T-helper 1 cell treated with Interleukin-12 subunit alpha and Interleukin-12 subunit beta and Interleukin-4 antibody, amounts not matched to agents 30 μg/mL and 1 μg/mL, for 36 hours (primary cell): ENCODE measurements around the gene FNDC4.
A peak's percentile ranks its signal among the peaks of the same experiment; 100 is the strongest.
"Not testable (repeated sequence)": the region's sequence is repeated elsewhere in the genome, so short reads cannot be mapped to it uniquely, and the experiment has no call there.

Experiments used
- H3K27ac Mint-ChIP-seq: one replicate; pipeline ENCODE4 v1.8.0; 2021; ENCODE audit warnings: mild to moderate bottlenecking, mixed read lengths
- H3K27me3 Mint-ChIP-seq: one replicate; pipeline ENCODE4 v1.8.0; 2021; ENCODE audit warnings: low read depth, mixed read lengths
- H3K36me3 Mint-ChIP-seq: one replicate; pipeline ENCODE4 v1.8.0; 2021; ENCODE audit warnings: low read depth, mixed read lengths
- H3K4me1 Mint-ChIP-seq: one replicate; pipeline ENCODE4 v1.8.0; 2021; ENCODE audit warnings: low read depth, mixed read lengths
- H3K4me3 Mint-ChIP-seq: one replicate; pipeline ENCODE4 v1.8.0; 2021; ENCODE audit warnings: mild to moderate bottlenecking, moderate library complexity, mixed read lengths
- H3K9me3 Mint-ChIP-seq: one replicate; pipeline ENCODE4 v1.8.0; 2021; ENCODE audit warnings: mixed read lengths

FNDC4 gene, protein sequence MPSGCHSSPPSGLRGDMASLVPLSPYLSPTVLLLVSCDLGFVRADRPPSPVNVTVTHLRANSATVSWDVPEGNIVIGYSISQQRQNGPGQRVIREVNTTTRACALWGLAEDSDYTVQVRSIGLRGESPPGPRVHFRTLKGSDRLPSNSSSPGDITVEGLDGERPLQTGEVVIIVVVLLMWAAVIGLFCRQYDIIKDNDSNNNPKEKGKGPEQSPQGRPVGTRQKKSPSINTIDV

GRCh38 chr2:27494944-27495554 is at the start of gene FNDC4:
Gene FNDC4 (minus strand): TSS chr2:27495200. CDS start chr2:27494679, 521 bp downstream.
- peaks cover 57% of the 10 kb centered on the region for H3K27me3 Mint-ChIP-seq
- no peaks in the 10 kb centered on the region for H3K9me3 Mint-ChIP-seq
- H3K27ac Mint-ChIP-seq: no peak within 1 kb of the TSS
- no peaks in the 10 kb centered on the region for H3K36me3 Mint-ChIP-seq
- peaks cover 14% of the 10 kb centered on the region for H3K4me1 Mint-ChIP-seq
- H3K4me3 Mint-ChIP-seq: peak within 1 kb of the TSS; percentile 63

DNA sequence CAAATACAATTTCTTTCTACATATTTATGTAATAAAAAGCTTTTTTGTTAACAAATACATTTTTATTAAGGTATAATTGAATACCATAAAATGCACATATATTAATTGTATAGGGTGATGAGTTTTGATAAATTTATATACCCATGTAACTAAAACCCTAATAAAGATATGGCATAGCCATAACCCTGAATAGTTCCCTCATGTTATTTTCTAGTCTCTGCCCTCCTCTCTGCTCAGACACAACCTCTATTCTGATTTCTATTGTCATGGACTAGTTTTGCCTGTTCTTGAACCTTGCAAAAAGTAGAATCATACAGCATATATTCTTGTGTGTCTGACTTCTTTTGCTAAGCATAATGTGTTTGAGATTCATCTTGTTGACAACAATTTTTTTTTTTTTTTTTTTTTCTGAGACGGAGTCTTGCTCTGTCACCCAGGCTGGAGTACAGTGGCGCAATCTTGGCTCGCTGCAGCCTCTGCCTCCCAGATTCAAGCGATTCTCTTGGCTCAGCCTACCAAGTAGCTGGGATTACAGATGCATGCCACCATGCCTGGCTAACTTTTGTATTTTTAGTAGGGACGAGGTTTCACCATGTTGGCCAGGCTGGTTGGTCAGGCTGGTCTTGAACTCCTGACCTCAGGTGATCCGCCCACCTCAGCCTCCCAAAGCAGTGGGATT is 49.3 kb upstream of the FNDC4 start:
- Mint-ChIP-seq H3K27me3 (peaks cover 4% of the 10 kb centered on the region), H3K9me3 (no peaks in the 10 kb centered on the region), H3K4me1 (no peaks in the 10 kb centered on the region), H3K27ac (no peak overlapping the region), H3K36me3 (no peaks in the 10 kb centered on the region), H3K4me3 (no peak overlapping the region)

- not testable (repeated sequence) for H3K4me3 Mint-ChIP-seq, H3K27ac Mint-ChIP-seq
These were observed 44.6 kb upstream of the FNDC4 start for GRCh38 chr2:27539649-27540048.

DNA sequence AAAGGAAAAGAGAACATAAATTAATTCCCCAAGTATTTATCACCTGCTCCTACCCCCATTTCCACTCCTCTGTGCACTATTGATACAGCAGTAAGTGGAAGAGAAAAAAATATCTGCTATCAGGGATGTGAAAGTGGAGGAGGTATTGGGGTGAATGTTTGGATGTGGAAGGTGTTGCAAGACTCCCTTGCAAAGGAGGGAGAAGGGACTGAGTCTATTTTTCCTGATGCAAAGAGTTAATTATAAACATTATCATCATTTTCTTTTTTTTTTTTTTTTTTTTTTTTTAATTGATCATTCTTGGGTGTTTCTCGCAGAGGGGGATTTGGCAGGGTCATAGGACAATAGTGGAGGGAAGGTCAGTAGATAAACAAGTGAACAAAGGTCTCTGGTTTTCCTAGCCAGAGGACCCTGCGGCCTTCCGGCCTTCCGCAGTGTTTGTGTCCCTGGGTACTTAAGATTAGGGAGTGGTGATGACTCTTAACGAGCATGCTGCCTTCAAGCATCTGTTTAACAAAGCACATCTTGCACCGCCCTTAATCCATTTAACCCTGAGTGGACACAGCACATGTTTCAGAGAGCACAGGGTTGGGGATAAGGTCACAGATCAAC is 43.9 kb upstream of the FNDC4 start:
- H3K4me3 Mint-ChIP-seq, H3K9me3 Mint-ChIP-seq, H3K36me3 Mint-ChIP-seq, H3K27ac Mint-ChIP-seq, H3K4me1 Mint-ChIP-seq: not testable (repeated sequence)
- peaks cover 27% of the 10 kb centered on the region for H3K27me3 Mint-ChIP-seq

More at GRCh38 chr2:27539649-27540048, 44.6 kb upstream of the FNDC4 start:
- H3K9me3 Mint-ChIP-seq, H3K4me1 Mint-ChIP-seq, H3K36me3 Mint-ChIP-seq: not testable (repeated sequence)
- H3K27me3 Mint-ChIP-seq: peaks cover 23% of the 10 kb centered on the region

GRCh38 chr2:27537287-27537686 is 42.3 kb upstream of the FNDC4 start:
- H3K4me3 Mint-ChIP-seq: no peak overlapping the region
- H3K4me1 Mint-ChIP-seq: no peaks in the 10 kb centered on the region
- H3K27ac Mint-ChIP-seq: no peak overlapping the region
- H3K36me3 Mint-ChIP-seq: no peaks in the 10 kb centered on the region
- no peaks in the 10 kb centered on the region for H3K9me3 Mint-ChIP-seq
- H3K27me3 Mint-ChIP-seq: peaks cover 29% of the 10 kb centered on the region

DNA sequence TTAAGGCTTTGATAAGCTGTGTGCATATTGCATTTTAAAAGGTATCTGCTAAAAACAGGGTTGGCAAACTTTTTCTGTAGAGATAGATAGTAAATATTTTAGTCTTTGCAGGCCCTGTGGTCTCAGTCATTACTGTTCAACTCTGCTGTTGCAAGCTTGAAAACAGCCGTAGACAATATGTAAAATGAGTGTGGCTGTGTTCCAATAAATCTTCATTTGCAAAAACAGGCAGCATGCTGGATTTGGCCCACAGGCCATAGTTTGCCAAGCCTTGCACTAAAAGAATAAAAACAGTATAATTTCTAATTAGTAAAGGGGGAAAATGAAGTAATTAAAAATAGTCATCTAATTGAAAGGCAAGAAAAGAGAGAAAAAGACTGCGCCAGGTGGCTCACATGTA is 37.0 kb upstream of the FNDC4 start:
- Mint-ChIP-seq H3K27ac (no peak overlapping the region), H3K9me3 (no peaks in the 10 kb centered on the region), H3K36me3 (no peaks in the 10 kb centered on the region), H3K4me1 (peaks cover 3% of the 10 kb centered on the region), H3K4me3 (no peak overlapping the region), H3K27me3 (peaks cover 25% of the 10 kb centered on the region)

- no peaks in the 10 kb centered on the region for H3K9me3 Mint-ChIP-seq
- no peak overlapping the region for H3K27ac Mint-ChIP-seq
- no peak overlapping the region for H3K4me3 Mint-ChIP-seq
- peaks cover 3% of the 10 kb centered on the region for H3K4me1 Mint-ChIP-seq
- H3K27me3 Mint-ChIP-seq: peaks cover 12% of the 10 kb centered on the region
- H3K36me3 Mint-ChIP-seq: no peaks in the 10 kb centered on the region
These were observed 32.2 kb upstream of the FNDC4 start for GRCh38 chr2:27527182-27527581.

- Mint-ChIP-seq H3K4me1 (no peaks in the 10 kb centered on the region), H3K36me3 (no peaks in the 10 kb centered on the region), H3K27me3 (peaks cover 8% of the 10 kb centered on the region)
These were observed 27.5 kb upstream of the FNDC4 start for GRCh38 chr2:27522400-27522945.

GRCh38 chr2:27520316-27520715 is 25.3 kb upstream of the FNDC4 start:
- no peak overlapping the region for H3K4me3 Mint-ChIP-seq
- H3K36me3 Mint-ChIP-seq: no peaks in the 10 kb centered on the region
- H3K4me1 Mint-ChIP-seq: no peaks in the 10 kb centered on the region
- no peaks in the 10 kb centered on the region for H3K9me3 Mint-ChIP-seq
- H3K27ac Mint-ChIP-seq: no peak overlapping the region
- peaks cover 3% of the 10 kb centered on the region for H3K27me3 Mint-ChIP-seq

More at GRCh38 chr2:27522400-27522945, 27.5 kb upstream of the FNDC4 start:
- no peak overlapping the region for H3K4me3 Mint-ChIP-seq
- H3K9me3 Mint-ChIP-seq: no peaks in the 10 kb centered on the region
- no peak overlapping the region for H3K27ac Mint-ChIP-seq

DNA sequence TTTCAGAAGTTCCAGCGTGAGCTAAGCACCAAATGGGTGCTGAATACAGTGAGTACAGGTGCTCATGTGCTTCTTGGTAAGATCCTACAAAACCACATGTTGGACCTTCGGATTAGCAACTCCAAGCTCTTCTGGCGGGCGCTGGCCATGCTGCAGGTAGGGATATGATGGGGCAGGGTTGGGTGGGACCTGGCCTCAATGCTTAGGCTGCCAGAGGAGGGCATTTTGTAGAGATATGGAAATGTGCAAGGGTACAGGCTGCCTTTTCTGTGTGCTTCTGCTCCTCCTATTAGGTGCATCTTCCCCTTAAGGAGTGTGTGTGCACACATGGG is 23.7 kb upstream of the FNDC4 start:
- no peaks in the 10 kb centered on the region for H3K4me1 Mint-ChIP-seq
- H3K9me3 Mint-ChIP-seq: no peaks in the 10 kb centered on the region
- no peaks in the 10 kb centered on the region for H3K36me3 Mint-ChIP-seq
- H3K4me3 Mint-ChIP-seq: no peak overlapping the region
- H3K27me3 Mint-ChIP-seq: peaks cover 7% of the 10 kb centered on the region
- H3K27ac Mint-ChIP-seq: no peak overlapping the region

DNA sequence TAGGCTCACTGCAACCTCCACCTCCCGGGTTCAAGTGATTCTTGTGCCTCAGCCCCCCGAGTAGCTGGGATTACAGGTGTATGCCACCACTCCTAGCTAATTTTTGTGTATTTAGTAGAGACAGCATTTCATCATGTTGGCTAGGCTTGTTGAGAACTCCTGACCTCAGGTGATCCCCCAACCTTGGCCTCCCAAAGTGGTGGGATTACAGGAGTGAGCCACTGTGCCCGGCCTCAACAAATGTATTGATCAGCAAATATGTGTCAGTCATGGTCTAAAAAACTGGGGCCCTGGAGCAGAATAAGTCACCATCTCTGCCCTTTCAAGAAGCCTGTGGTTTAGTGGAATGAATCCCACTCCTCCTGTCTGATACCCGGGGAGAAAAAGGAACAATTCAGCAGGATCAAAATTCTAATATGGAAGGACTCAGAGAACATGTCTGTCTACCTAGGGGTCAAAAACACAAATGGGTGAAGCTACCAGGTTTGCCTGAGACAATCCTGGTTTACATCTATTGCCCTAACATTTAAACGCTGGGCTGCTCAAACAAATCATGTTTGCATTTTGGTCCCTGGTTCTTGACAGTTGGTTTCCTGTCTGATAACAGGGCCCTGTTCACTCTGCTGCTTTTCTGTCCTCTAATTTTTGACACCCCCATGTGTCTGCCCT is 23.2 kb upstream of the FNDC4 start:
- no peaks in the 10 kb centered on the region for H3K4me1 Mint-ChIP-seq
- no peaks in the 10 kb centered on the region for H3K9me3 Mint-ChIP-seq
- H3K27ac Mint-ChIP-seq: no peak overlapping the region
- H3K36me3 Mint-ChIP-seq: no peaks in the 10 kb centered on the region
- no peak overlapping the region for H3K4me3 Mint-ChIP-seq
- H3K27me3 Mint-ChIP-seq: peaks cover 10% of the 10 kb centered on the region

- Mint-ChIP-seq H3K4me1 (no peaks in the 10 kb centered on the region), H3K27ac (no peak overlapping the region), H3K4me3 (no peak overlapping the region), H3K36me3 (no peaks in the 10 kb centered on the region), H3K9me3 (no peaks in the 10 kb centered on the region), H3K27me3 (peaks cover 27% of the 10 kb centered on the region)
These were observed 14.3 kb upstream of the FNDC4 start for GRCh38 chr2:27509326-27509725.

DNA sequence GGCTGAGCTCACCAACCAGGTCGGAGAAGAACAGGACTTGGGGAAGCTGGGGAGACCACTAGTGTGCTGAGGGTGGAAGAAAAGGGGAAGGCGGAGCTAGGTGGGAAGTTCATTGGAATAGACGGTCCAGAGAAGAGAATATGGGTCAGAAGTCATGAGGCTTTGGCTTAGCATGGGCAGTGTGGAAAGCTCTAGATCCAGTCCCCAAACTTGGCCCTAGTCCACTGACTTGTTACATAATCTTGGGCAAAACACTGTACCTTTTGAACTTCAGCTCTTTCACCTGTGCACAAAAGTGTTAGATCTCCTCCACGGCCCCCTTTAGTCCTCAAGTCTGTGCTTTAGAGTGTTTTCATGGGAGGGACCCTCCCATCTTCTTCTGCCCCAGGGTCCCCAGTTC is 12.3 kb upstream of the FNDC4 start:
- no peaks in the 10 kb centered on the region for H3K36me3 Mint-ChIP-seq

GRCh38 chr2:27506587-27506986 is 11.6 kb upstream of the FNDC4 start:
- Mint-ChIP-seq H3K27ac (no peak overlapping the region), H3K4me3 (no peak overlapping the region), H3K36me3 (no peaks in the 10 kb centered on the region), H3K4me1 (no peaks in the 10 kb centered on the region), H3K27me3 (peaks cover 10% of the 10 kb centered on the region), H3K9me3 (no peaks in the 10 kb centered on the region)

More for the DNA sequence above, 12.3 kb upstream of the FNDC4 start:
- Mint-ChIP-seq H3K27me3 (peaks cover 13% of the 10 kb centered on the region), H3K4me1 (no peaks in the 10 kb centered on the region), H3K27ac (no peak overlapping the region), H3K9me3 (no peaks in the 10 kb centered on the region), H3K4me3 (no peak overlapping the region)
